Tibial nerve (tissue), 4 donors: ENCODE measurements around the gene IFITM5. TPM values are rescaled to one million over a fixed set of nuclear protein-coding genes. Genes with fewer than 3 reads are reported as not detected.

Experiments used
- DNase-seq, 2 donors: peaks; one replicate each; pipeline ENCODE4 v3.0.0-alpha.2; 2019; ENCODE audit warnings: low spot score in 2 of 2
- H3K27ac ChIP-seq, 4 donors: fragments of 200-600 bp; sonication (generic) in 3 of 4; one replicate each; pipeline ENCODE4 v1.5.1; 2017 to 2019; ENCODE audit warnings: mild to moderate bottlenecking in 1 of 4
- H3K27me3 ChIP-seq, 2 donors: fragments of 200-600 bp; sonication (generic) in 1 of 2; one replicate each; pipeline versions ENCODE4 v1.5.1 to v1.6.0; 2017 to 2019
- H3K36me3 ChIP-seq, 3 donors: fragments of 200-600 bp; sonication (generic); one replicate each; pipeline ENCODE4 v1.5.1; 2018 to 2019
- H3K4me1 ChIP-seq, 4 donors: fragments of 200-600 bp; sonication (generic) in 3 of 4; one replicate each; pipeline ENCODE4 v1.5.1; 2017 to 2019
- H3K4me3 ChIP-seq, 4 donors: fragments of 200-600 bp; sonication (generic) in 3 of 4; one replicate each; pipeline ENCODE4 v1.5.1; 2017 to 2019; ENCODE audit warnings: mild to moderate bottlenecking in 1 of 4, moderate library complexity in 1 of 4
- H3K9me3 ChIP-seq, 4 donors: fragments of 200-600 bp; sonication (generic) in 3 of 4; one replicate each; pipeline ENCODE4 v1.5.1; 2017 to 2019
- CTCF ChIP-seq, 5 experiments: fragments of 200-600 bp in 3 of 5; fragments of 450-650 bp in 2 of 5; sonication (generic) in 3 of 5; IDR thresholded peaks; one replicate each; pipeline ENCODE4 v1.5.1; 2016 to 2019; ENCODE audit warnings: antibody characterized with exemption in 5 of 5, mild to moderate bottlenecking in 3 of 5, moderate library complexity in 2 of 5
- EP300 ChIP-seq, 2 donors: sonication (generic); formaldehyde crosslinking; IDR thresholded peaks; one replicate each; pipeline ENCODE4 v1.6.1; 2017; ENCODE audit warnings: antibody characterized with exemption in 2 of 2, mild to moderate bottlenecking in 1 of 2
- POLR2A ChIP-seq, 2 donors: fragments of 450-650 bp; IDR thresholded peaks; one replicate each; pipeline ENCODE4 v1.6.1; 2017; ENCODE audit warnings: antibody characterized with exemption in 2 of 2, mild to moderate bottlenecking in 2 of 2, moderate library complexity in 2 of 2
- WGBS, 2 donors: methylation state at CpG; one replicate each; pipeline ENCODE4 v1.1.5; 2018; 5-methylcytosine and 5-hydroxymethylcytosine counted together
- total RNA-seq, 4 donors: library from RNA; depleted of rRNA; stranded (reverse); fragments of >200 nt; gene quantifications; one replicate each; pipeline ENCODE4 v1.1.0, GENCODE V29; 2016

Gene IFITM5
- total RNA-seq, 4 donors from 2014 or later = not detected

GRCh38 chr11:340539-341512 is 41.5 kb upstream of the IFITM5 start:
- DNase-seq = no peak
- TF ChIP-seq CTCF (IDR thresholded peaks at IDR 0.05) (no peak), EP300 (IDR thresholded peaks at IDR 0.05) (no peak)
- WGBS, 2 donors = 59 to 80% methylated on average over 4 to 5 of the region's 5 CpGs
- peak overlapping the region; percentile 1 to 84 (median 71) for H3K27ac ChIP-seq
- H3K9me3 ChIP-seq = no peaks in the 10 kb centered on the region
- H3K4me1 ChIP-seq = peaks cover 0 to 52% (median 19%) of the 10 kb centered on the region in 4 donors
- no peak overlapping the region for H3K4me3 ChIP-seq
- H3K27me3 ChIP-seq = no peaks in the 10 kb centered on the region
- no peaks in the 10 kb centered on the region for H3K36me3 ChIP-seq

- DNase-seq = no peak
- Histone ChIP-seq H3K27me3 (no peaks in the 10 kb centered on the region), H3K36me3 (no peaks in the 10 kb centered on the region), H3K9me3 (no peaks in the 10 kb centered on the region), H3K27ac (peak overlapping the region in 1 of 4 donors; percentile 80), H3K4me1 (peaks cover 0 to 60% (median 23%) of the 10 kb centered on the region in 4 donors), H3K4me3 (no peak overlapping the region)
- WGBS, 2 donors = 89 to 93% methylated on average over 2 of the region's 2 CpGs
- TF ChIP-seq CTCF (IDR thresholded peaks at IDR 0.05) = no peak
- no peak for TF ChIP-seq POLR2A (IDR thresholded peaks at IDR 0.05)
- no peak for TF ChIP-seq EP300 (IDR thresholded peaks at IDR 0.05)
Observed at GRCh38 chr11:339963-340362, 40.6 kb upstream of the IFITM5 start.

- WGBS, 2 donors = 91 to 96% methylated on average over 6 of the region's 6 CpGs
- peaks cover 0 to 69% (median 27%) of the 10 kb centered on the region in 4 donors for H3K4me1 ChIP-seq
- no peaks in the 10 kb centered on the region for H3K36me3 ChIP-seq
- no peaks in the 10 kb centered on the region for H3K9me3 ChIP-seq
- TF ChIP-seq POLR2A (IDR thresholded peaks at IDR 0.05) = no peak
- H3K27ac ChIP-seq = peak overlapping the region in 2 of 4 donors; percentile 89 to 94
- no peak for DNase-seq
- H3K27me3 ChIP-seq = no peaks in the 10 kb centered on the region
- no peak overlapping the region for H3K4me3 ChIP-seq
Observed at GRCh38 chr11:337711-338110, 38.4 kb upstream of the IFITM5 start.

GRCh38 chr11:336659-337198 is 37.4 kb upstream of the IFITM5 start:
- no peak overlapping the region for H3K4me3 ChIP-seq
- WGBS, 2 donors = 81 to 85% methylated on average over 4 of the region's 4 CpGs
- TF ChIP-seq CTCF (IDR thresholded peaks at IDR 0.05) (no peak), POLR2A (IDR thresholded peaks at IDR 0.05) (no peak)
- no peaks in the 10 kb centered on the region for H3K27me3 ChIP-seq
- H3K27ac ChIP-seq = peak overlapping the region; percentile 70 to 94 (median 81)
- H3K4me1 ChIP-seq = peaks cover 0 to 61% (median 23%) of the 10 kb centered on the region in 4 donors
- H3K36me3 ChIP-seq = no peaks in the 10 kb centered on the region
- H3K9me3 ChIP-seq = no peaks in the 10 kb centered on the region
- DNase-seq = no peak

- H3K27ac ChIP-seq = peak overlapping the region; percentile 70 to 94 (median 81)
- H3K4me3 ChIP-seq = no peak overlapping the region
- H3K9me3 ChIP-seq = no peaks in the 10 kb centered on the region
- no peak for DNase-seq
- 31 to 34% methylated on average over 14 to 15 of the region's 15 CpGs for WGBS, 2 donors
- TF ChIP-seq CTCF (IDR thresholded peaks at IDR 0.05) (peak in 1 of 5 experiments; percentile 8), EP300 (IDR thresholded peaks at IDR 0.05) (peak; percentile 44 to 81), POLR2A (IDR thresholded peaks at IDR 0.05) (peak in 1 of 2 donors; percentile 24)
- H3K27me3 ChIP-seq = no peaks in the 10 kb centered on the region
- H3K4me1 ChIP-seq = peaks cover 0 to 55% (median 23%) of the 10 kb centered on the region in 4 donors
- H3K36me3 ChIP-seq = no peaks in the 10 kb centered on the region
Observed at GRCh38 chr11:335779-336658, 36.7 kb upstream of the IFITM5 start.
